CD4-positive, alpha-beta T cell treated with Interleukin-10 for 1 hour (primary cell): ENCODE results near the gene S100A10.
A peak's percentile ranks its signal among the peaks of the same experiment; 100 is the strongest.

Source experiments
- DNase-seq: peaks from one replicate; pipeline ENCODE4 v3.0.0-alpha.2; 2020

The S100A10 gene

DNA sequence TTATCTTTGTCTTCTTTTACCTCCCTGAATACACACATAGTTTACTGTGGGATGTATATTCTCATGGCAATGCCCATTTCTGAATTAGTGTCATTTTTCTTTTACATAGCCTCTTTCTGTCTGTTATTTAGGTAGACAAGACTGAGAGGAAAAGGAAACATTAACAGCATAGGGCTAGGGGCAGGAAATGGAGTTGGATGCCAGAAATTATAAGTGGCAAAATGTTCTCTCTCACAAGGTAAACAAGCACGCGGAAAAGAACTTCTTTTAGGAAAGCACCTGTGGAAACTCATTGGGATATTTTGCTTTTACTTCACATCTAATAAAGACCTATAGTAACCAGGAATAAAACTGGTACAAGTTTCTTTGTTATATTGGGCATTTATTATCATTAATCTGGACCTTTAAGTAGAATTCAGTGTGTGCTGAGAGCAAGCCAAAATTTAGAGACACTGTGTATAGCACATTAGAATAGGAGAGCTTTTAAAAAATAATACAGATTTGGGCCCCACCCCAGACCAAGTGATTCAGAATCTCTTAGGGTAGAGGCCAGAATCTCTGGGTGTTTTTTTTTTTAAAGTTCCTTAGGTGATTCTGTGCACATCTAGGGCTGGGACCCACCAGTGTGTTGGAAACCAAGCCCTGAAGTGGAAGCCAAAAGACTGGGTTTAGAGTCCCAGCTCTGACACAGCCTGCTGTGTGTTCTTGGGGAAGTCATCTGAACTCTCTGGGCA, 32.7 kb downstream of the S100A10 start:
- no peak for DNase-seq

GRCh38 chr1:151958959-151959358, 34.7 kb downstream of the S100A10 start:
- no peak for DNase-seq

DNA sequence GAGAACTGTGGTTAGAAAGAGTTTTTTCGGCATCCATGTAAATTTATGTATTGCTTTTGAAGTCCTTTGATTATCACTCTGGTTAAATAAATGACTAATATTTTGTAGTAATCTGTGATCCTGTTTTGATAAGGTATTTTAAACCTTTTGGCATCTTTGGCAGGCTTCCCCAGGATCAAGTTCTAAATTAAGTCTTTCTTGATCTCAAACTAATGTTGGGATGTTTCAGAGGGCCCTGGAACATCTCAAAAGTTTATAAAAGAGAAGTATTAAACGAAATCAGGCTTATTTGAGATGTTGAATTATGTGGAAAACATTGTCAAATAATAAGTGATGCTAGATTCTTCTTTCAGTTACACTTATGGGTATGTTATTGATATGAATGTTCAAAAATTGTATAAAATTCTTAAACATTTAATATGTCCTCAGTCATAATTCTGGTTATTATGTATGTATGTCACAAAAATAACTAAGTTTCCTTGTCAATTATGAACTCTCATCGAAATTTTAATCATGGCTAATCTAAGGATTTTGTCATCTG, 36.6 kb downstream of the S100A10 start:
- no peak for DNase-seq

DNA sequence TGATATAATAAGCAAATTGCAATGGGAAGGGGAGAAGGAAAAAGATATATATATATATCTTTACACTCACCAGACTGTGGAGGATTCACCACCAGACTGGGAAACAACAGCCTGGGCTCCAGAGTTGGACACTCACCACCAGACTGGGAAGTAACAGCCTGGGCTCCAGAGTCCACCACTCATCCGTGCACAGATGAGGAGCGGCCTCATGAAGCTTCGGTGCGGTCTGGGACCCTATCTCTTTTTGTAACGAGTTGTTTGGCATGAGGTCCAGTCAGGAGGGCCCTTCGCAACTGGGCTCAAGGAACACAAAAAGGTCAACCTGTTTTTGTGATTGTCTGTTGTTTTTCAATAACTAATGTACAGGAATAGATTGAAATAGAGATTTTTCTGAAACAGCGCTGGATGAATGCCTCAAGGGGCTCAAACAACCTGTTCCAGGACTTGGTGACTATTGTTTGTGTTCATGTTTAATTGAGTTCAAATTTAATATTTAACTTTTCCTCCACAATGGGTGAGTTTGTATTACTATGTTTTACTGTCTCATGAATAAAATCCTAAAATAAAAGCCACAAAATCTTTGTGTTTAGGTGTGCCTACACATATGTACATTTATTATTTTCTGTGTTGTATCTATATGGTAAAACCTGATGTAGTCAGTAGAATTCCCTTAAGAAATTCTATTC, 40.1 kb downstream of the S100A10 start:
- no peak for DNase-seq

DNA sequence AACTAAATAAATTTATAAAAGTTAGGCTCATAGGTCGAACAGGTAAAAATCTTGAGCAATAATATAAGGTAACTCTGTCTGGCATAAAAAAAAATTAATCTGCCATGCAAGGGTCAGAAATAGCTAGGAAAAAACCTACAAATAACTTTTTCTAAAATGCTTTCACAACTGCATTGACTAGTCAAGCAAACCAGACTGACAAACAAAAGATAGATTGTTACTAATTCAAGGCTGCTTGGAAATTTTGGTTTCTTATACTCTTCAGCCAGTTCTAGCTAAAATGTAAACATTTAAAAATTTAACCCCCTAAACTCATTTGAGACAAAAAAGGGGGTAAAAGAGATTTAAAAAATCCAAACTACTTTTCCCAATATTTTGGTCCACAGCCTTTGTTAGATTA, 40.8 kb downstream of the S100A10 start:
- no peak for DNase-seq

DNA sequence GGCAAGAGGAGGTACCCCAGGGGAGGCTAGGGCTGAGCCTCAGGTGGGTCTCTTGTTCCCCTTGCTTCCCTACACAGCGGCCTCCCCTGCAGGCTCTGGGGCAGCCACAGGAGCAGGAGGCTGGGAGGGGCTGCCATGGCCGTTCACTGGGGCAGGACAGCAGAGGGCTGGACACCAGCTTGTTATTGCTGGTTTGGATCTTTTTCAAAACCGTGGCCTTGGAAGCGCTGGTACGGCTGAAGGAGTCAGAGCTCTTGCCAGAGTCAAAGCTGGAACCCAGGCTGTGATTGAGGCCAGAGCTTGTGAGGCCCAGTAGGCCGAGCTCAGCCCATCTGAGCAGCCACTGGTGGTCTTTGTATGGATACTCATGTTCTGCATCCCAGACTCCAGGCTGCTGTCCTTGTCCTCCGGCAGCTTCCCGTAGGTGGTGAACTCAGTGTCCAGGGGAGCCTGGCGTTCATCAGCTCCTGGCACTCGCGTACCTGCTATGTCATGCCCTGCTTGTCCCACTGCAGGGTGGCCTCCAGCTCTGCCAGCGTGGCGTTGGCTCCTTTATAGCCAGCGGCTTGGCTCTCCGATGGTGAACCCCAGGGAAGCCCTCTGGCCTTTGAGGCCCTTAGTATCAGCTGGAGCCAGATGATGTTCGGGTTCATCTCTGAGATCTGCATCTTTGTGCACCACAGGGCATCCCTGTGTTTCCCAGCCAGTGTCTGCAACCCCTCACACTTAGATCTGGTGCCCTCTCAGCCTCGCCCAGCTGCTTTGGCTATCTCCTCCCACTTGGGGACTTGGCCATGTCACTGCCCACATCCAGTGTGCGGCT, 44.1 kb downstream of the S100A10 start:
- no peak for DNase-seq

DNA sequence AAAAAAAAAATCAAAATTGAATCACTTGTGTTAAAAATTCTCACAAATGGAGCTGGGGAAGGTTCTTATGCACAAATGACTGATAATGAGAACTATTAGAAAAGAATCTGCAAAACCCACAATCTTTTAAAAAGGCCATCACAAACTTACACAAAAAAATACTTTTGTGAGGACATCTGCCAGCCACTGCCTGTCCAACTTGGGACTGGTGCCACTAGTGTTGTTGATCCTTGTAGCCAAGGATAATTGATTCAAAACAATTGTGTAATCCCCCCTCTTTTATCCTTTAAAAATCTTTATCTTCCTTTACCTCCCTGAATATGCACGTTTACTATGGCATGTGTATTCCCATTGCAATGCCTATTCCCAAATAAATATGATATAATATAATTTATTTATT, 45.2 kb downstream of the S100A10 start:
- DNase-seq: no peak

GRCh38 chr1:151947140-151947539, 46.5 kb downstream of the S100A10 start:
- no peak for DNase-seq

DNA sequence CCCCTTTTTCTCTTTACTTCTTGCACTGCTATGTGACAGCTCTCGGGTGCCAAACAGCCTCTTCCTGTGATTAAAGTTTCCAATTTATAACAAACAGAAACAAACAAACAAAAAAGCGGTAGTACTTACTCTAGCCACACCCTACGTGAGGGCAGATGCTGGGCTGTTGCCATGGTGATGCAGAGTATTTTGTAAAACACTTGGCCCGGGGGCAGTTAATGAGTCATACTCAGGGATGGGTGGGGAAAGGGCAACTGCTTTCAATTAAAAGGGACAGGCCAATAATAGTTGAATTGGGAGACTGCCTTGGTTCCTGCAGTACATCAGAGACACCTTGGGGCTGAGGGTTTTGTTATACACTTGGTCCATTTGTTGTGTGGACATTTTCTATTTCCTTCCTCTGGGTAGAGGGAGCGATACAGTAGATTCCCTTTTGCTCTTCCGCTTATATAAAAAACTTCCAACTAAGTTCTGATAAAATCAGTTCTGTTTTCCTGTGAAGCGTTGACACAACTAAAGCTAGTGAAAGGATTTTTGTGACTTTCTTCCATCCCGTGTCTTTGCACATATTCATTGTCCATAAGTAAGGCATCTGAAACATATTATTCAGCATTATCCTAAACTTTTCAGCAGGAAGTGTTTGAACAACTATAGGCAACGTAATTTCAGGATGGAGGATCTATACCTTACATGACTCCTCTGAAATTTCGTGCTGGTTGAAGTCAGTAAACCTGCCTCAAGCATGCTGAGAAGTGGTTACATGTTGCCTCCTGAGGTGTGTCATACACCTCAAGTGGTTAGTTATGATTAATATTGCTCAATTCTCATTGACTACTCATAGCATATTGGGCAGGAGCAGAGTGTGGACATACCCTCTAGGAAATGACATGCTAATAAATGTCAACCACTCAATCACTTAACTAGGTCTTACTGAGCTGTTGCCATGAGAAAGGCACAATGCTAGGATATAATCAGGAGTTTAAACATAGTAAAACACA, 47.6 kb downstream of the S100A10 start:
- peak; percentile 96 for DNase-seq

DNA sequence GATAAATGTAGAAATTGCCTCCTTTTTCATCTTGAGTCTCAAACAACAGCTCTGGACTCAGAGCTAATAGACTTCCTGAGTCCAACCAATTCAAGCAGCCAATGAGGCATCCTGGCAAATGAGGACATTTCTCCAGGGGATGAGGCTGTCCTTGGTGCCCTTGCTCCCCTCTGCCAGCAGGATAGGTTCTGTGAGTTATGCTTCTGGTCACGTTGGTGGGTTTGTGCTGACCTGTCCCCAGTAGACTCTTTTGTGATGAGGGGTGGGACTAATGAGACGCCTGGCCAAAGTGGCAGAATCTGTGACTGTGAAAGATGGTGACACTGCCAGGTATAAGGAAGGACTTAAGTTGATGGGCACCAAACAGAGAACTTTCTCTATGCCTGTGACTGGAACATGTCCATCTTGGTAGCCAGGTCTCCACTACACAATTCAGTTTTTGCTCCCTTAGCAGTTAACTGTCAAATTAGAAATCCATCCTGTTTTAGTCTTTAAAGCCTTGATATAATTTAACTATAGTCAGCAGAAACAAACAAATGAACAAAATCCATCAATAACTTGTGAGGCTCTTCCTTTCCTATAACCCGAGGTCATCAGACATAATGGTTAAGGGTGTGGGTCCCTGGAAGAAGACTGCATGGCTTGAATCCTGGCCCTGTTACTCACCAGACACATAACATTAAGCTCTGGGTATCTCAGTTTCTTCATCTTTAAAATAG, 48.6 kb downstream of the S100A10 start:
- peak; percentile 32 for DNase-seq

- peak; percentile 41 for DNase-seq
Observed at GRCh38 chr1:151944126-151944856, 49.4 kb downstream of the S100A10 start.

- no peak for DNase-seq
Observed at GRCh38 chr1:151943591-151943990, 50.1 kb downstream of the S100A10 start.

DNA sequence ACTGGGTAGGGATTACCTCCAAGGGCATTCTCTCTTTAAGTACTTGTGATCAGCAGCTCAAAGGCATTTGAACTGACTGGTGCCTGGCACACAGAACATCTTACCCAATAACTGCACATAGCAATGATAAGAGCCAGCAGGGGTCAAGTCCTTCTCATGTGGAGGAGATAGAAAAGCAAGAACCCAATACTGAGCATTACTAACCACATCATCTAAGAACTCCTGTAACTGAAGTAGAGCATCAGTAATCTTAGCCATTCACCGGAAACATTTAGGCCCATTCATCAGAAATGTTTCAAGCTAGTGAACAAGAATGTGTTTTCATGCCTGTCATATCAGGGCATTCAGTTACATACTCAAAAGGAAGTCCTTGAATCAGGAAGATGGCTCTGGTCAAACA, 50.8 kb downstream of the S100A10 start:
- no peak for DNase-seq

DNA sequence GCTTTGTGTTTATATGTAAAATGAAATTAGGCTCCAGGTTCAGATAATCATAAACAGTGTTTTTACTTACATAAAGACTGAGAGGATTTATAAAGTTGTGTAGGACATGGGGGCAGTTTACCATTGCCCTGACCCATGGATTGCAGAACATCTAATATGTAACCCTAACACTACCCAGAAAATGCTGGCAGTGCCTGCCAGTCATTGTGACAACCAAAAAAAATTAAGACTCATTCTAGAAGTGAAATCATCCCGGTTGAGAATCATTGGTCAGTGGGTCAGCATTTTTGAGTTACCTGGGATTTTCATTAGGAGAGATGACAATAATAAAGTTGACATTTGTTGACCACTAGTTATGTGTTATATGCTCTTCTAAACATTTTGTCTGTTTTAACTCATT, 53.1 kb downstream of the S100A10 start:
- DNase-seq: no peak

DNA sequence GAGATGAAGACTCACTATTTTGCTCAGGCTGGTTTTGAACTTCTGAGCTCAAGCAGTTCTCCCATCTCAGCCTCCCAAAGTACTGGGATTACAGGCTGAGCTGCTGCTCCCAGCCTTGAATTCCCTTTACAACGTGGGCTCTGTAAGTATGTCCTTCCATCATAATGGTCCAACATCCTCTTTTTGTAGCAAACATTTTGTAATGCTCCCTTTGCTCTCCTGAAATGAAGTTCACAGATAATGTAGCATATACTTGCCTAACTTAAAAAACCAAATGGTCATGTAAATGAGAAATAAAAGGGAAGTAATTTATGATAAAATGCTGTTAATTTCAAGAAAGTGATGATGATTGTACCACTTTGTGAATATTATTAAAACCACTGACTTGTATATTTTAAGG, 53.9 kb downstream of the S100A10 start:
- DNase-seq: no peak

- DNase-seq: no peak
Observed at GRCh38 chr1:151939141-151939540, 54.5 kb downstream of the S100A10 start.

DNA sequence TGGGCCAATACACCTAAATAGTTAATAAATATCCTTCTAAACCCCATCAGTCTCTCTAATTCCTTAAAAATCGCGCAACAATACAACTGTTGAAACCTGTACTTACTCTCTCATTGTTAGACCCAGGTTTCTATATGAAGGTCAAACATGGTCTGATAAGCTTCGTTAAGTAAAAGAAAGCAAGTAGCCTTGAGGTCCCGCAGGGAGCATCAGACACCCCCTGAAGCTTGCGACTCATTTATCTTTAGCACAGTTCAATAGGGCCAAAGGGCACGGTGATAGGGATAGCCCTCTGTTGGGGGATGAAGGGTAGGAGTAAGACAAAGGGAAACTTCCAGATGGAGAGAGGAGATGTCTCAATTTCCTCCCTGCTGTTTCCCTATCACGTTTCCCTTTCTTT, 57.0 kb downstream of the S100A10 start:
- DNase-seq: no peak

DNA sequence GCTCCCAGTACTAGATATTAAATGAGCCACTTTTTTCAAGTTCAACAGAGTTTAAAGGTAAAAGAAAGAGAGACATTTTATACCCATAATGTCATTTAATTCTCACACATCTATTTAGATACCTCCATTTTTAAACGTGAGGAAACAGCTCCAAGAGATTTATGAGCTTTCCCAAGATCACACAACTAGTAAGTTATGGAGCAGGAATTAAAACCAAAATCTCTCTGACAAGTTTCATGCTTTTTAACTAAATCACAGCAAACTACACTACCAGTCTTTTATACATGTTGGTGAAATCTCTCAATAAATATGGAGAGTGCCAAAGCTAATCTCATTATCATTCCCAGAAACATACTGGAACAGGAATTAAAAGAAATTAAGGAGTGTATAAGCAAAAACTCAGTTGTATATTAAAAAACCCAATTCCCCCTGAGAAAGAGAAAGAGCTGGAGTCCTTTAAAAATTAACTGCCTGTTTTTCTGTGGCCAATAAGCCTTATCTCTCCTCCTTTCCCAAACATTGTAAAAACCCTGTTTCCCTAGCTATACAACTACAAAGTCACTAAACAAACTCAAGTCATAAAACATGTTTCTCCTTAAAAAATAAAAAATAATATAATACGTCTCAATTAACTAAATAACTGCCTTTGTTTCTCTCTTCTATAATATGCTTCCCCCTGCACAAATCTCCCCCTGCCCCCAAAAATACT, 57.6 kb downstream of the S100A10 start:
- no peak for DNase-seq

- no peak for DNase-seq
Observed at GRCh38 chr1:151935154-151935553, 58.5 kb downstream of the S100A10 start.

GRCh38 chr1:151934048-151934493, 59.6 kb downstream of the S100A10 start:
- peak; percentile 80 for DNase-seq
